Activated naive CD8-positive, alpha-beta T cell treated with anti-CD3 and anti-CD28 coated beads, Interleukin-2, amount 50 U/mL, for 24 hours (primary cell): Measurements from ENCODE around the gene ENOX1.

Experiments used
- ATAC-seq: fragments of 150-1000 bp; cut with Tn5 transposase; one replicate; pipeline ENCODE4 v1.10.0; 2021
- DNase-seq: peaks from one replicate; pipeline ENCODE4 v3.0.0; 2021
- H3K27ac Mint-ChIP-seq: one replicate; pipeline ENCODE4 v1.8.0; 2021; ENCODE audit warnings: mild to moderate bottlenecking, mixed read lengths
- H3K27me3 Mint-ChIP-seq: one replicate; pipeline ENCODE4 v1.8.0; 2021; ENCODE audit warnings: mixed read lengths
- H3K36me3 Mint-ChIP-seq: one replicate; pipeline ENCODE4 v1.8.0; 2021; ENCODE audit warnings: low read depth, mixed read lengths
- H3K4me1 Mint-ChIP-seq: one replicate; pipeline ENCODE4 v1.8.0; 2021; ENCODE audit warnings: mixed read lengths
- H3K4me3 Mint-ChIP-seq: one replicate; pipeline ENCODE4 v1.8.0; 2021; ENCODE audit warnings: mild to moderate bottlenecking, moderate library complexity, mixed read lengths
- H3K9me3 Mint-ChIP-seq: one replicate; pipeline ENCODE4 v1.8.0; 2021; ENCODE audit warnings: mixed read lengths

ENOX1 gene

DNA sequence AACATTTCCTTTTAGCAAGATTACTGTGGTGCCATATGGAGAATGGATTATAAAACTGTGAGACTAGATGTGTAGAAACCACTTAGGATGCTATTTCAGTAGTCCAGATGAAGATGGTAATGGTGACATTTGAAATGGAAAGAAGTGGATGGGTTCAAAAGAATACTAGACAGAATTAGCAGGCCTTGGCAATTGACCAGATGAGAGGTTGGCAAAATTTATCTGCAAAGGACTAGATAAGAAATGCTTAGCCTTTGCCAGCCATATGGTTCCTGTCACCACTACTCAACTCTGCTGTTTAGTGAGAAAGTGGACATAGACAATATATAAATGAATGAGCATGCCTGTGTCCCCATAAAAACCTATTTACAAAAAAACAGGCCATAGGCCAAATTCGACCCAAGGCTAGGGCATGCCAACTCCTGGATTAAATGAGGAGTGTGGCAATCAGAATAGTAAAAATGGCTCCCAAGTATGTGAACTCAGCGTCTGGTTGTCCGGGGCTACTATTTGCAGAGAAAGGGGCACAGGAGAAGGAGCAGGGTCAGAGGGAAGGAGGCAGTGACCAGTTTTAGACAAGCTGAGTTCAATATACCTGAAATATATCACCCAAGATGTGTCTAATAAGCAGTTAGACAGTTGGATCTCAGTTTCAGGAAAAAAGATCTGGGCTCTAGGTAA lies 98.4 kb downstream of the ENOX1 start:
- Mint-ChIP-seq H3K9me3 (no peaks in the 10 kb centered on the region), H3K27me3 (peaks cover 8% of the 10 kb centered on the region), H3K4me3 (no peak overlapping the region), H3K27ac (no peak overlapping the region), H3K36me3 (no peaks in the 10 kb centered on the region), H3K4me1 (no peaks in the 10 kb centered on the region)
- DNase-seq (no peak), ATAC-seq (no peak)

DNA sequence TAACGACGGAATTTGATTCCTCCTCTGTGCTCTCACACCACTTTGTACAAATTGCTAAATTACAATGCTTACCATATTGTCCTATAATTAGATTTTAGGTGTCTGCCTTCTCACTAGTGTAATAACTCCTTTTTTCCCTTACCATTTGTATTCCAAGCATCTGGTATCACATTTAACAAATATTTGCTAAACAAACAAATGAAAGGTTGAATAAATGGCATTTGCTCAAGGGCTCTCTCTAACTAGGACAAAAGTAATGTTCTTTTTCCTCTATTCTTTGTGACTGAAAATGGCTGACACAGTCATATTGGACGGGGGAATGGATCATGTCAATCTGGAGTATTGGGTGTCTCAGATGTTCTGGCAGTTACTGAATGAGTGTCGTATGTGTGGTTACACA lies 99.7 kb downstream of the ENOX1 start:
- Mint-ChIP-seq H3K36me3 (no peaks in the 10 kb centered on the region), H3K27ac (no peak overlapping the region), H3K9me3 (no peaks in the 10 kb centered on the region), H3K4me3 (no peak overlapping the region), H3K4me1 (no peaks in the 10 kb centered on the region), H3K27me3 (peaks cover 7% of the 10 kb centered on the region)
- ATAC-seq = no peak
- DNase-seq = no peak

GRCh38 chr13:43686557-43686956 lies 100.2 kb downstream of the ENOX1 start:
- H3K4me3 Mint-ChIP-seq = no peak overlapping the region
- H3K27me3 Mint-ChIP-seq = peaks cover 7% of the 10 kb centered on the region
- DNase-seq (no peak), ATAC-seq (no peak)
- no peaks in the 10 kb centered on the region for H3K9me3 Mint-ChIP-seq
- H3K4me1 Mint-ChIP-seq = no peaks in the 10 kb centered on the region
- H3K36me3 Mint-ChIP-seq = no peaks in the 10 kb centered on the region
- no peak overlapping the region for H3K27ac Mint-ChIP-seq

- no peak overlapping the region for H3K27ac Mint-ChIP-seq
- DNase-seq (no peak), ATAC-seq (no peak)
- no peak overlapping the region for H3K4me3 Mint-ChIP-seq
- H3K9me3 Mint-ChIP-seq = no peaks in the 10 kb centered on the region
- no peaks in the 10 kb centered on the region for H3K36me3 Mint-ChIP-seq
- no peaks in the 10 kb centered on the region for H3K4me1 Mint-ChIP-seq
- H3K27me3 Mint-ChIP-seq = no peaks in the 10 kb centered on the region
Measured at GRCh38 chr13:43684963-43685725, 101.6 kb downstream of the ENOX1 start.

- Mint-ChIP-seq H3K27me3 (no peaks in the 10 kb centered on the region), H3K27ac (no peak overlapping the region), H3K9me3 (no peaks in the 10 kb centered on the region), H3K4me3 (no peak overlapping the region), H3K4me1 (no peaks in the 10 kb centered on the region), H3K36me3 (no peaks in the 10 kb centered on the region)
- DNase-seq (no peak), ATAC-seq (no peak)
Measured at GRCh38 chr13:43682701-43683100, 104.1 kb downstream of the ENOX1 start.

DNA sequence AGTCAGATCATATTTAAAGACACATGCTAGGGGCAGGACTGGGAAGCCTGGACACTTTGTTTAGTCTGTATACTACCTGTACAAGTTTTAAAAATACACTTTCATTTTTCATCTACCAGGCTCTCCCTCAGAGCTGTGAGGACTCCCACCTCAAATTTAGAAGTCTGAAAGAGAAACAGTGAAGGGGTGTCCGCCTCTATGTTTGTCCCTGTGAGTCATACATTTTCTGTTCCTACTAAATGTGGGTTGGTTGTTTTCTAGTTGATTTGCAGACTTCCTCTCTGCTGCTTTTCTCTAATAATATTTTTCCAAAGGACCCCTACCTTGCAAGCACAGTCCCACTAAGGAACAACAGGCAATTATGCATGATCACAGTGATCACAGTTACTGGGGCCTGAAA lies 110.5 kb downstream of the ENOX1 start:
- ATAC-seq (no peak), DNase-seq (no peak)
- H3K27ac Mint-ChIP-seq = no peak overlapping the region
- H3K36me3 Mint-ChIP-seq = no peaks in the 10 kb centered on the region
- no peak overlapping the region for H3K4me3 Mint-ChIP-seq
- H3K4me1 Mint-ChIP-seq = peaks cover 1% of the 10 kb centered on the region
- H3K9me3 Mint-ChIP-seq = no peaks in the 10 kb centered on the region
- peaks cover 3% of the 10 kb centered on the region for H3K27me3 Mint-ChIP-seq

DNA sequence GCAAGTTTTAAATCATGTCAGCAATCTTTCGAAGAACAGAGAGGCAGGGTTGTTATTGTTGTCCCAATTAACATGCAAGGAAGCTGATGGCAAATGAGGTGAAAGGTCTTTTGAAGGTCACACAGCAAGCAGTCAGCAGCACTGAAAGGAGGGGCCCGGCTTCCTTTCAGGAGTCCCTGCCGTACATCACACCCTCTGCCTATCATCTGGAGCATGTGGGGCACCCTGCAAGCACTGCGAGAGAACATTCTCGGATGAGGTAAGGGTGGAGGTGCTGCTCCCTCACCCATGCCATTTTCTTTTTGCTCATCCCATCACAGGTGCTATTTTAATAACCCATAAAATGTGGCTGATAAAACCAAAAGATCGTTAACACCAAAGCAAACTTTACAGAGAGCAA lies 111.2 kb downstream of the ENOX1 start:
- Mint-ChIP-seq H3K27me3 (peaks cover 3% of the 10 kb centered on the region), H3K36me3 (no peaks in the 10 kb centered on the region), H3K27ac (no peak overlapping the region), H3K9me3 (no peaks in the 10 kb centered on the region), H3K4me1 (peaks cover 1% of the 10 kb centered on the region), H3K4me3 (no peak overlapping the region)
- ATAC-seq (no peak), DNase-seq (no peak)

DNA sequence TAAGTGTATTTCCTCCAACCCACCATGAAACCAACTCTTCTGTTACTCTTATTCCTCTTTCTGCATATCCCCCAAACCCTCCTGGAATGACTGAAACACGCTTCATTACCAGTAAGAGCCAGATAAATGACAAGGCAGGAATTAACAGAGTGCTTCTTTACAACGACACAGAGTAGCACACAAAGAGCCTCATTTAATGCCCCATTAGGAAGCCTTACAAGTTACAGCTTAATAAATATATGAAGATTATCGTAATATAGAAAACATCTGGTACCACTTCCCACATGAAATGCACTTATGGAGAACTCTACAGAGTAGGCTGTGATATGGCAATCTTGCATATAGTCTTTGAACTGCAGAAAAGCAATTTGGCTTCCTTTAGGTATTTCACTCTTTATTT lies 116.8 kb downstream of the ENOX1 start:
- Mint-ChIP-seq H3K4me1 (peaks cover 3% of the 10 kb centered on the region), H3K27ac (no peak overlapping the region), H3K4me3 (no peak overlapping the region), H3K9me3 (no peaks in the 10 kb centered on the region), H3K36me3 (no peaks in the 10 kb centered on the region), H3K27me3 (peaks cover 5% of the 10 kb centered on the region)
- ATAC-seq = no peak
- DNase-seq = no peak

DNA sequence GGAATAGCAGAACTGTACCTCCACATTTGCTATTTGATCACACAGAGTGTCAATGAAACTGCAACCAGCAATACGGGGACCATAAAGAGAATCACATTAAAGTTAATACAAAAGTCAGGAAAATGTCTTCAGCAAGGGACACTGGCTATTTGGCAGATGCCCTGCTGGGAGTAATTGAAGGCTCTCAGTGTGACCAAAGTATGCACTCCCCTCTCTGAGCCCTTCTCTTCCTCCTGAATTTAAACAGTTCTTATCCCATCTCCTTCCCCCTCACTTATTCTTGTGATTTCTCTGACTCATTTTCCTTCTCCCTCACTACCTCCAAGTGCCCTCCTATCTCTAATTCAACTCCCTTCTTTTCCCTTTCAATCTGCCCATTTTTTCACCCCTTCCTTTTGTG lies 117.7 kb downstream of the ENOX1 start:
- Mint-ChIP-seq H3K4me3 (no peak overlapping the region), H3K4me1 (peaks cover 10% of the 10 kb centered on the region), H3K27ac (no peak overlapping the region), H3K36me3 (no peaks in the 10 kb centered on the region), H3K27me3 (peaks cover 5% of the 10 kb centered on the region), H3K9me3 (no peaks in the 10 kb centered on the region)
- ATAC-seq = no peak
- no peak for DNase-seq

DNA sequence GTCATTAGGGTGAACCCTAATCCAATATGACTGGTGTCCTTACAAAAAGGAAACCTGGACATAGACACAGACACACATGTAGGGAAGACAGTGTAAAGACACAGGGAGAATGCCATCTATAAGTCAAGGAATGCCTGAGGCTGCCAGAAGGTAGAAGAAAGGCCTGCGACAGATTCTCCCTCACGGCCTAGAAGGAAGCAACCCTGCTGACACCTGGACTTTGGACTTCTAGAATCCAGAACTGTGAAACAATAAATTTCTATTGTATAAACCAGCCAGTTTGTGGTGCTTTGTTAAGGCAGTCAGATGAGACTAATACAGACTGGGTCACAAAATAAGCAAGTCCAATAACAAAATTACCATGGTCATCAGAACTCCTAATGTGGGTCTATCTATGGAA lies 120.4 kb downstream of the ENOX1 start:
- Mint-ChIP-seq H3K27me3 (peaks cover 2% of the 10 kb centered on the region), H3K27ac (no peak overlapping the region), H3K36me3 (no peaks in the 10 kb centered on the region), H3K4me3 (no peak overlapping the region), H3K9me3 (no peaks in the 10 kb centered on the region), H3K4me1 (peaks cover 10% of the 10 kb centered on the region)
- no peak for ATAC-seq
- no peak for DNase-seq

DNA sequence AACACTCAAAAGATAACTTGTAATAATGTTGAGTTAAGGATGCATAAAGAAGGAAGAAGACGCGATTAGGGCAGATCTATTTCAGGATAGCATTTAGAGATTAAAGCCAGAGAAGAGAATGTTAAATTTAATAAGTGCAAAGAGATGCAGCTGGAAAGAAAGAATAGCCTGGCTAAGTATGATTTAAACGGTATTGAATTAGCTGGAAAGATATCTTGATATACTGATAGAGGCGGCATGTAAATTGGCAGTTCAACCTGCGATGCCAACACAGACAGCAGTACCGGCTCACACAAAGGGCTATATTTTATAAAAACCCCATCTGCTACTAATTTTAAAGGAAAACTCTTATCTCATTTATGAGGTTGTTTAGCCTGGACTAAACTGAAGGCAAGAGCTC lies 121.4 kb downstream of the ENOX1 start:
- H3K4me1 Mint-ChIP-seq = peaks cover 10% of the 10 kb centered on the region
- H3K4me3 Mint-ChIP-seq = no peak overlapping the region
- no peaks in the 10 kb centered on the region for H3K9me3 Mint-ChIP-seq
- H3K36me3 Mint-ChIP-seq = no peaks in the 10 kb centered on the region
- DNase-seq (no peak), ATAC-seq (no peak)
- H3K27ac Mint-ChIP-seq = no peak overlapping the region
- H3K27me3 Mint-ChIP-seq = peaks cover 2% of the 10 kb centered on the region

DNA sequence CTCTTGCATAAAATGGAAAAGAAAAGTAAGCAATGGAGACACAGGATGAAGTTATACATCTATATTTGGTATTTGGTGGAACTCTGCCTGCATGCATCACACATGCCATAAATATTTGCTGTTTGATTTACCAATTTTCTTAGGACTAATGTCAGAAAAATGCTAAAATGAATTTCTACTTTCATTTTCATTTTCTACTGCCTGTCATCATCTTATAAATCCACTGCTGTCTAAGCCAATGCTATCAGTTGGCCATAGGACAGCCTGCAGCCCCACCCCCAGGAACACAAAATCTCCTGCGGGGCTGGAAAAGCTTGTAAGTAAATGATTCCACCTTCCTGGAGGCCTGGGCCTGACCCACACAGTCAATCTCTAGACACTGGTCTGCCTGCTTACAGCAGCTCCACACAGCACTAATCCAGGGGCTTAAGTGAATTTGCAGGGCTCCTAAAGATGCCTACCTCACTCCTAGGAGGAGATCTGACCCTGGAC lies 122.0 kb downstream of the ENOX1 start:
- Mint-ChIP-seq H3K27ac (no peak overlapping the region), H3K9me3 (no peaks in the 10 kb centered on the region), H3K4me3 (no peak overlapping the region), H3K36me3 (no peaks in the 10 kb centered on the region), H3K4me1 (peaks cover 10% of the 10 kb centered on the region), H3K27me3 (no peaks in the 10 kb centered on the region)
- ATAC-seq (no peak), DNase-seq (no peak)

DNA sequence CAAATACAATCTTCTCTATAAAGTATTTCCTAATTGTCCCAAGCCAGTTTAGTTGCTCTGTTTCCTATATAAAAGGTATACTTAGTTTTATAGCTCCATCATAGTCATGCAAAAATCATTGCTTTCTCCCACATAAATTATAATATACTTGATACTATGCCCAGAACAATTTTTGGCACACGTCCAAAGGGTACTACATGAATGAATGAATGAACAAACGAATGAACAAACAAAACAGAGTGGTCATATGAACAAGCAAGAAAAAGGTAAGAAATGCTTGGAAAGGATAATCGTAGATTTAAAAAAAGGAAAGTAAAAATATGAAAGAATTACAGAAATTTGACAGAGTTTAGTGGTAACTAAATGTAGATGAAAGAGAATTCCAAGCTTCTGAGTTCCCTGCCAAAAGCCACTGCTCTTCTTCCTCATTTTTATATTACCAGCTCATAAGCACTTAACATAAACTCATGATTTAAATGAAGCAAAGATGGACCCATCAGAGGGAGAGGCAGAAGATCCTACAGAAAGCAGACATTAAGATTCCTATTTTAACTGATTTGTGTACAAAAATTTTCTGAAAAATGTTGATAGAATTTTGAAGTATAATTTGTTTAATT lies 123.2 kb downstream of the ENOX1 start:
- Mint-ChIP-seq H3K9me3 (no peaks in the 10 kb centered on the region), H3K4me3 (no peak overlapping the region), H3K27ac (no peak overlapping the region), H3K4me1 (peaks cover 10% of the 10 kb centered on the region), H3K36me3 (no peaks in the 10 kb centered on the region), H3K27me3 (peaks cover 2% of the 10 kb centered on the region)
- DNase-seq (no peak), ATAC-seq (no peak)

DNA sequence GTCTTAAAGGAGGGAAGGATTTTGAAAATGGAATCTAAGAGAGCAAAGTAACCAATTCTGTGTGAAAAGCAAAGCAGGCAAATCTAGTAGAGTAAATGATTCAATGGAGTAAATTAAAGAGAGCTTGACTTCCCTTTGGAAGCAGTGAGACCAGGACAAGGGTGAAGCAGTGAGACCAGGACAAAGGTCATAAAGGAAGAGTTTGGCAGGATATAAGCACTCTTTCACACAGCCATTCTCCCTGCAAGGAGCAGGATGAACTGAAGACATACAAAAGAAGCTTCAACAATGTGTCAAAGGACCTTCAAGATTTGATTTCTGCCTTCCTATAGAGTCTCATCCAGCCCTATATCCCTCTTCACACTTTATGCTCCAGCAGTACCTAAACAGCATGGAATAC lies 123.8 kb downstream of the ENOX1 start:
- peaks cover 2% of the 10 kb centered on the region for H3K27me3 Mint-ChIP-seq
- H3K27ac Mint-ChIP-seq = no peak overlapping the region
- DNase-seq (no peak), ATAC-seq (no peak)
- no peaks in the 10 kb centered on the region for H3K9me3 Mint-ChIP-seq
- H3K4me3 Mint-ChIP-seq = no peak overlapping the region
- peaks cover 10% of the 10 kb centered on the region for H3K4me1 Mint-ChIP-seq
- no peaks in the 10 kb centered on the region for H3K36me3 Mint-ChIP-seq

GRCh38 chr13:43661161-43661830 lies 125.5 kb downstream of the ENOX1 start:
- H3K27me3 Mint-ChIP-seq = peaks cover 2% of the 10 kb centered on the region
- no peak overlapping the region for H3K27ac Mint-ChIP-seq
- no peak overlapping the region for H3K4me3 Mint-ChIP-seq
- peaks cover 10% of the 10 kb centered on the region for H3K4me1 Mint-ChIP-seq
- DNase-seq (no peak), ATAC-seq (no peak)
- H3K9me3 Mint-ChIP-seq = no peaks in the 10 kb centered on the region
- H3K36me3 Mint-ChIP-seq = no peaks in the 10 kb centered on the region
